Activated CD4-positive, alpha-beta T cell treated with anti-CD3 and anti-CD28 coated beads, Interleukin-2, amount 10 ng/mL, durations not matched to agents 24 days and 14 days (primary cell): ENCODE results near the gene EYA4. TPM values are rescaled to one million over a fixed set of nuclear protein-coding genes. Genes with fewer than 3 reads are reported as not detected.

Source experiments
- DNase-seq: peaks from one replicate; pipeline ENCODE4 v3.0.0; 2022
- H3K27ac Mint-ChIP-seq: one replicate; pipeline ENCODE4 v1.8.0; 2022; ENCODE audit warnings: mild to moderate bottlenecking, mixed read lengths
- H3K27me3 Mint-ChIP-seq: one replicate; pipeline ENCODE4 v1.8.0; 2022; ENCODE audit warnings: mixed read lengths
- H3K36me3 Mint-ChIP-seq: one replicate; pipeline ENCODE4 v1.8.0; 2022; ENCODE audit warnings: low read depth, mild to moderate bottlenecking, mixed read lengths
- H3K4me1 Mint-ChIP-seq: one replicate; pipeline ENCODE4 v1.8.0; 2021; ENCODE audit warnings: mixed read lengths
- H3K4me3 Mint-ChIP-seq: one replicate; pipeline ENCODE4 v1.8.0; 2022; ENCODE audit warnings: mild to moderate bottlenecking, moderate library complexity, mixed read lengths
- H3K9me3 Mint-ChIP-seq: one replicate; pipeline ENCODE4 v1.8.0; 2021; ENCODE audit warnings: mixed read lengths
- intact Hi-C: fragments of 100-400 bp; cut with micrococcal nuclease; formaldehyde crosslinking; loops from one replicate; pipeline ENCODE4 v1.15.1; 2023
- total RNA-seq: library from RNA; stranded (reverse); gene quantifications from 2 replicates; pipeline ENCODE4 v1.2.3, GENCODE V29; 2022

EYA4 gene
- total RNA-seq, 1 donor from 2014 or later: not detected

GRCh38 chr6:133463790-133464189, 222.6 kb downstream of the EYA4 start:
- intact Hi-C loops: no loop called here
- Mint-ChIP-seq H3K9me3 (no peaks in the 10 kb centered on the region), H3K27me3 (no peaks in the 10 kb centered on the region), H3K36me3 (no peaks in the 10 kb centered on the region), H3K27ac (no peak overlapping the region), H3K4me3 (no peak overlapping the region), H3K4me1 (no peaks in the 10 kb centered on the region)
- DNase-seq: no peak

- H3K27ac Mint-ChIP-seq: no peak overlapping the region
- no peaks in the 10 kb centered on the region for H3K27me3 Mint-ChIP-seq
- intact Hi-C loops: no loop called here
- DNase-seq: no peak
- no peaks in the 10 kb centered on the region for H3K9me3 Mint-ChIP-seq
- H3K4me3 Mint-ChIP-seq: no peak overlapping the region
- H3K4me1 Mint-ChIP-seq: no peaks in the 10 kb centered on the region
- H3K36me3 Mint-ChIP-seq: no peaks in the 10 kb centered on the region
Observed at GRCh38 chr6:133466680-133467079, 225.5 kb downstream of the EYA4 start.

GRCh38 chr6:133467231-133467981, 226.2 kb downstream of the EYA4 start:
- no peaks in the 10 kb centered on the region for H3K27me3 Mint-ChIP-seq
- no peak for DNase-seq
- intact Hi-C loops: no loop called here
- no peak overlapping the region for H3K27ac Mint-ChIP-seq
- no peaks in the 10 kb centered on the region for H3K9me3 Mint-ChIP-seq
- no peak overlapping the region for H3K4me3 Mint-ChIP-seq
- H3K36me3 Mint-ChIP-seq: no peaks in the 10 kb centered on the region
- H3K4me1 Mint-ChIP-seq: no peaks in the 10 kb centered on the region

- H3K4me1 Mint-ChIP-seq: no peaks in the 10 kb centered on the region
- H3K9me3 Mint-ChIP-seq: no peaks in the 10 kb centered on the region
- no peaks in the 10 kb centered on the region for H3K27me3 Mint-ChIP-seq
- H3K36me3 Mint-ChIP-seq: no peaks in the 10 kb centered on the region
- intact Hi-C loops: no loop called here
- DNase-seq: no peak
- no peak overlapping the region for H3K4me3 Mint-ChIP-seq
- no peak overlapping the region for H3K27ac Mint-ChIP-seq
Observed at GRCh38 chr6:133467982-133468380, 226.8 kb downstream of the EYA4 start.

- H3K36me3 Mint-ChIP-seq: no peaks in the 10 kb centered on the region
- no peaks in the 10 kb centered on the region for H3K27me3 Mint-ChIP-seq
- DNase-seq: no peak
- intact Hi-C loops: no loop called here
- H3K27ac Mint-ChIP-seq: no peak overlapping the region
- no peak overlapping the region for H3K4me3 Mint-ChIP-seq
- no peaks in the 10 kb centered on the region for H3K9me3 Mint-ChIP-seq
- no peaks in the 10 kb centered on the region for H3K4me1 Mint-ChIP-seq
Observed at GRCh38 chr6:133468591-133468990, 227.4 kb downstream of the EYA4 start.

- no peaks in the 10 kb centered on the region for H3K27me3 Mint-ChIP-seq
- no peaks in the 10 kb centered on the region for H3K4me1 Mint-ChIP-seq
- H3K4me3 Mint-ChIP-seq: no peak overlapping the region
- intact Hi-C loops: no loop called here
- no peaks in the 10 kb centered on the region for H3K36me3 Mint-ChIP-seq
- H3K9me3 Mint-ChIP-seq: no peaks in the 10 kb centered on the region
- DNase-seq: no peak
- no peak overlapping the region for H3K27ac Mint-ChIP-seq
Observed at GRCh38 chr6:133474516-133474915, 233.4 kb downstream of the EYA4 start.

GRCh38 chr6:133478673-133479072, 237.5 kb downstream of the EYA4 start:
- intact Hi-C loops: no loop called here
- DNase-seq: no peak
- Mint-ChIP-seq H3K9me3 (no peaks in the 10 kb centered on the region), H3K27me3 (no peaks in the 10 kb centered on the region), H3K36me3 (no peaks in the 10 kb centered on the region), H3K4me3 (no peak overlapping the region), H3K4me1 (no peaks in the 10 kb centered on the region), H3K27ac (no peak overlapping the region)

- Mint-ChIP-seq H3K4me3 (no peak overlapping the region), H3K4me1 (no peaks in the 10 kb centered on the region), H3K27ac (no peak overlapping the region), H3K9me3 (no peaks in the 10 kb centered on the region), H3K36me3 (no peaks in the 10 kb centered on the region), H3K27me3 (no peaks in the 10 kb centered on the region)
- DNase-seq: no peak
- intact Hi-C loops: no loop called here
Observed at GRCh38 chr6:133487174-133487573, 246.0 kb downstream of the EYA4 start.

GRCh38 chr6:133495205-133495903, 254.2 kb downstream of the EYA4 start:
- Mint-ChIP-seq H3K9me3 (peaks cover 3% of the 10 kb centered on the region), H3K4me1 (no peaks in the 10 kb centered on the region), H3K36me3 (no peaks in the 10 kb centered on the region), H3K4me3 (no peak overlapping the region), H3K27me3 (peaks cover 3% of the 10 kb centered on the region), H3K27ac (no peak overlapping the region)
- intact Hi-C loops: no loop called here
- DNase-seq: no peak

- intact Hi-C loops: no loop called here
- Mint-ChIP-seq H3K27me3 (peaks cover 3% of the 10 kb centered on the region), H3K9me3 (no peaks in the 10 kb centered on the region), H3K36me3 (no peaks in the 10 kb centered on the region), H3K4me3 (no peak overlapping the region), H3K4me1 (no peaks in the 10 kb centered on the region), H3K27ac (no peak overlapping the region)
- no peak for DNase-seq
Observed at GRCh38 chr6:133499662-133500061, 258.5 kb downstream of the EYA4 start.

GRCh38 chr6:133501675-133502270, 260.6 kb downstream of the EYA4 start:
- intact Hi-C loops: no loop called here
- Mint-ChIP-seq H3K9me3 (no peaks in the 10 kb centered on the region), H3K4me1 (no peaks in the 10 kb centered on the region), H3K4me3 (no peak overlapping the region), H3K36me3 (no peaks in the 10 kb centered on the region), H3K27ac (no peak overlapping the region), H3K27me3 (peaks cover 3% of the 10 kb centered on the region)
- DNase-seq: no peak

- H3K36me3 Mint-ChIP-seq: no peaks in the 10 kb centered on the region
- intact Hi-C loops: no loop called here
- no peak for DNase-seq
- no peaks in the 10 kb centered on the region for H3K9me3 Mint-ChIP-seq
- no peak overlapping the region for H3K4me3 Mint-ChIP-seq
- peaks cover 3% of the 10 kb centered on the region for H3K27me3 Mint-ChIP-seq
- no peak overlapping the region for H3K27ac Mint-ChIP-seq
- H3K4me1 Mint-ChIP-seq: no peaks in the 10 kb centered on the region
Observed at GRCh38 chr6:133502441-133503335, 261.5 kb downstream of the EYA4 start.

- Mint-ChIP-seq H3K9me3 (no peaks in the 10 kb centered on the region), H3K4me3 (no peak overlapping the region), H3K27me3 (peaks cover 3% of the 10 kb centered on the region), H3K27ac (no peak overlapping the region), H3K4me1 (no peaks in the 10 kb centered on the region), H3K36me3 (no peaks in the 10 kb centered on the region)
- intact Hi-C loops: no loop called here
- no peak for DNase-seq
Observed at GRCh38 chr6:133503336-133503729, 262.2 kb downstream of the EYA4 start.

GRCh38 chr6:133504158-133504557, 263.0 kb downstream of the EYA4 start:
- Mint-ChIP-seq H3K9me3 (no peaks in the 10 kb centered on the region), H3K4me1 (no peaks in the 10 kb centered on the region), H3K27ac (no peak overlapping the region), H3K36me3 (no peaks in the 10 kb centered on the region), H3K27me3 (peaks cover 1% of the 10 kb centered on the region), H3K4me3 (no peak overlapping the region)
- intact Hi-C loops: no loop called here
- no peak for DNase-seq
